HG03159 (cell line): ENCODE data around the gene OR51S1.
"Not testable (repeated sequence)": the region's sequence is repeated elsewhere in the genome, so short reads cannot be mapped to it uniquely, and the experiment has no call there.

Experiments used
- ATAC-seq: cut with Tn5 transposase; IDR thresholded peaks from one replicate; pipeline ENCODE4 v1.9.1; 2021; ENCODE audit warnings: mild to moderate bottlenecking, moderate library complexity; ENCODE audit not compliant: unreplicated experiment

OR51S1 gene

GRCh38 chr11:4808476-4808875 lies 40.5 kb downstream of the OR51S1 start:
- no peak for ATAC-seq

GRCh38 chr11:4804280-4804679 lies 44.7 kb downstream of the OR51S1 start, which contains the start of gene OR52R1:
TSS of gene OR52R1 (minus strand) at chr11:4804380. CDS start at chr11:4804380, 0 bp downstream.
- no peak for ATAC-seq

GRCh38 chr11:4801316-4801715 lies 47.7 kb downstream of the OR51S1 start:
- not testable (repeated sequence) for ATAC-seq

GRCh38 chr11:4798427-4799183 lies 50.4 kb downstream of the OR51S1 start:
- no peak for ATAC-seq
